Dermis blood vessel endothelial cell (primary cell): ENCODE results near the gene SYT2. TPM values are rescaled to one million over a fixed set of nuclear protein-coding genes. Genes with fewer than 3 reads are reported as not detected.
"Not testable (repeated sequence)": the region's sequence is repeated elsewhere in the genome, so short reads cannot be mapped to it uniquely, and the experiment has no call there.

Source experiments
- DNase-seq: peaks from one replicate; pipeline ENCODE4 v3.0.0; 2010
- total RNA-seq: library from RNA; depleted of rRNA; stranded (reverse); fragments of >200 nt; gene quantifications from 2 replicates; pipeline ENCODE4 v1.2.3, GENCODE V29; 2014

The SYT2 gene
- total RNA-seq, 1 donor from 2014 or later, result under 0.01 TPM

GRCh38 chr1:202642212-202642611, 68.0 kb downstream of the SYT2 start:
- DNase-seq, result no peak

GRCh38 chr1:202639500-202639899, 70.8 kb downstream of the SYT2 start:
- no peak for DNase-seq

GRCh38 chr1:202638701-202639305, 71.5 kb downstream of the SYT2 start:
- not testable (repeated sequence) for DNase-seq

GRCh38 chr1:202638019-202638700, 72.1 kb downstream of the SYT2 start:
- no peak for DNase-seq

GRCh38 chr1:202637321-202638018, 72.8 kb downstream of the SYT2 start:
- DNase-seq, result not testable (repeated sequence)

- not testable (repeated sequence) for DNase-seq
Measured at GRCh38 chr1:202636171-202636570, 74.1 kb downstream of the SYT2 start.

GRCh38 chr1:202632241-202632640, 78.0 kb downstream of the SYT2 start:
- no peak for DNase-seq

GRCh38 chr1:202631076-202631923, 79.0 kb downstream of the SYT2 start:
- no peak for DNase-seq

GRCh38 chr1:202630541-202630940, 79.7 kb downstream of the SYT2 start:
- no peak for DNase-seq

GRCh38 chr1:202630096-202630495, 80.2 kb downstream of the SYT2 start:
- not testable (repeated sequence) for DNase-seq

- DNase-seq, result not testable (repeated sequence)
Measured at GRCh38 chr1:202629257-202629811, 80.9 kb downstream of the SYT2 start.

GRCh38 chr1:202628646-202629215, 81.5 kb downstream of the SYT2 start:
- no peak for DNase-seq

GRCh38 chr1:202627841-202628565, 82.3 kb downstream of the SYT2 start:
- no peak for DNase-seq

- DNase-seq, result peak; percentile 7
Measured at GRCh38 chr1:202627036-202627435, 83.2 kb downstream of the SYT2 start.

GRCh38 chr1:202625416-202626360, 84.6 kb downstream of the SYT2 start:
- peak; percentile 79 for DNase-seq

- peak; percentile 5 for DNase-seq
Measured at GRCh38 chr1:202624781-202625108, 85.5 kb downstream of the SYT2 start.

GRCh38 chr1:202624088-202624780, 86.0 kb downstream of the SYT2 start:
- DNase-seq, result no peak

- DNase-seq, result not testable (repeated sequence)
Measured at GRCh38 chr1:202623476-202623875, 86.8 kb downstream of the SYT2 start.

GRCh38 chr1:202623075-202623474, 87.2 kb downstream of the SYT2 start:
- no peak for DNase-seq

- no peak for DNase-seq
Measured at GRCh38 chr1:202622388-202622787, 87.9 kb downstream of the SYT2 start.
